COLO829 (cell line): ENCODE results near the gene APOB.

ENCODE experiments used
- DNase-seq: peaks from one replicate; pipeline ENCODE4 v3.0.0; 2012; ENCODE audit warnings: low spot score

Gene APOB

GRCh38 chr2:20972792-20973565, 70.9 kb downstream of the APOB start:
- DNase-seq, result no peak

DNA sequence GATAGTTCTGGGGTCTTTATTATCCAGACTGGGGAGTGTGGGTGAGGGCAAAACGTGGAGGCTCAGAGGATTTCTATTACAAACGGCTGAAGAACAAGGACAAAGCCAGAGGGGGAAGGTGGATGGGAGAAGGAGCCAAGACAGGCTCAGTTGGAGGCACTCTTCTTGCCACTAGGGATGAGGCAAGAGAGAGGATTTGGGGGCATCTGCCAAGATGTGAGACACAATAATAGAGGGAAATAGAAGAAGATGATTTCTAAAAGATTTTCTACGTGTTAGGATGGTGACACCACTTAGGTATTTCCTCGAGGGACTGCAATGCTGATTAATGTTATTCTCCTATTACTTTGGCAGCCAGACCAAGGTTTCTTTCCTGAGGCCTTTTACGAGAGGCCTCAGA, 71.8 kb downstream of the APOB start:
- DNase-seq, result no peak

- no peak for DNase-seq
These were observed 73.8 kb downstream of the APOB start for GRCh38 chr2:20970068-20970467.

DNA sequence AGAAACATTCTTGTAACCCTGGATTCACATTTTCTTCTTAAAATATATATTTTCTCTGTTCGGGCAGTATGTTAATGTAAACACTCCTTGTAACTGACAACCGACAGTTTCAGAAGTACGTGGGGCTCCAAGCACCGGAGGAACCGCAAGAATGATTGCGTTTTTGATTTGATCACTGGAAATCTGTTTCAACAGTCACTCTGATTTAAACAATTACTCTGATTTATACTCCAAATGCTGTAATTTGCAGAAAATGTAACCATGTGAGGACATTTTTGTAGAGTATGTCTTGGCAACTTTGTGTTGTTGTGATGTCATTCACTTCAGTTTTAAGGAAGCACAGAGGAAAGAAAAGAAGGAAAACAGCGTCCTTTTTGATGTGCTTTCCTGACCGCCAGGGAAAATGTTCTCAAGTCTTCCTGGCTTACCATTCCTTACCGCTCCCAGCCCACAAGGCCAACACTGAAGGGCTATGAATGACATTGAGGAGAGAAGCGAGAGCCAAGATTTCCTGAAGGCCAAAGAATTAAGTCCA, 77.7 kb downstream of the APOB start:
- DNase-seq, result no peak

DNA sequence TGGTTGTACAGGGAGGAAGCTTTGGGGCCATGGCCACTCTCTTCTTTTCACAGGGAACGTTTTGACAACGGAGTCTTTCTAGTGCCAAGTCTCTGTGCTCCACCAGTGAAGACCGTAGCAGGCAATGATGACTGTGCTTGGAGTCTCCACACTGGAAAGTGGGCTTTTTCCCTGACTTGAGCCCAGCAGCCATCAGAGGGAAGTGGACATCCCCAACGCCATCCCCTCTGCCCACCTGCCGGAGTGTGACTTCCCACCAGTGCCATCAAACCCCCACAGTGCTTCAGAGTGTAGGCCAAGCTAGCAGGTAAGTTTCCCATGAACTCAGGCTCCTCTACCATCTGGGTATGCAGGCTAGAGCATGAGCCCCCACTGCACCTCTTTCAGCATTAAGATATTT, 78.7 kb downstream of the APOB start:
- no peak for DNase-seq

DNA sequence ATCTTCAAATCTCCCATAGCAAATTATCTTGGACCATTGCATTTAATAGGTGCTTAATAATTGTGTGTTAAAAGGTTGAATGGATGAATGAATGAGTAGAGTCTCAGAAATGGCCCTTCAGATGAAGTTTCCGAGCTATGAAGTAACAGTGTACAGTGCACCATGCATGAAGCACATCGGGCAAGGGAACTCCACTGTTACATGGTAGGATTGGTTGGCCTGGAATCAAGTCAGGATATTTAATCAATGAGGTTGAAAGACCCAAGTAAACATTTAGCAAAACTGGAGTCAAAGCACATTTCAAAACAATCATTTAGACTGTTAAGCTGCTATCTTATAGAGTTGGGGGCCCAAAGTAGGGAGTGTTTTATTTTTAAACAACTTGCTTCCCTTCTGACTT, 80.0 kb downstream of the APOB start:
- no peak for DNase-seq

GRCh38 chr2:20962939-20963557, 80.8 kb downstream of the APOB start:
- peak; percentile 33 for DNase-seq

- DNase-seq, result no peak
These were observed 82.0 kb downstream of the APOB start for GRCh38 chr2:20961858-20962257.

DNA sequence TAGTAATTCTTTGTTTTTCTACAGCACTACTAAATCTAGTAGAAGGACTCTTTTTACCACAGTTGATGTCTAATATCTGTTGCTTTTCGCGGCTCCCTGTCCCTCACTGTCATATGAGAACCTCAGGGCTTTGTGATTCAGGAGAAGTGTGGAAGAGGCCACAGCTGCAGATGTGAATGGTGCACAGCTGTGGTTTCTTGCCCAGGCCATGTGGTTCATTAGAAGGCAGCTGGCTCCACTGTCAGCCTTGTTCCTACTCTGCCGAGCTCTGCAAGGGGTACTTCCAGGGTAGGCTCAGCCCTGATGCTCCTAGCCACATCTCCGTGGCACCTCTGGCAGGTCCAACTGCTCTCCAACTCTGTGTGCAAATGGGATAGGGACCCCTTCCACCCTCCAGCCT, 83.9 kb downstream of the APOB start:
- no peak for DNase-seq

DNA sequence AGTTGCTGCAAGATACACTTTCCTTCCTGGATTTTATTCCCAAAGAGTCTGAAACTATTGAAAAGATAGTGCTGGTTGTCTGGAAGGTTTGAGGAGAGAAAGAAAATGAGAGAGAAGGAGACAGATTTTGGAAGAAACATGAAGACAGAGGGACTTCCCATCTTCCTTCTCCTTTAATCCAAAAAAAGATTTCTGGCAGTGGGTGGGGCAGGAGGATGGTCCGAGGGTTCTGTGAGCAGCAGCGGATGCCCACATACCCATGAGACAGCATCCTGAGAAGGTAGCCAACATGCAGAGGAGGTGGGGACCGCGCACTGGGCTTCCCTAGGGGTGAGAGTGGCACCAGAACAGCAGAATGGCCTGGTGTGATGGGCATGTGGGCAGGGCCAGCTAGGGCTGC, 84.6 kb downstream of the APOB start:
- no peak for DNase-seq

DNA sequence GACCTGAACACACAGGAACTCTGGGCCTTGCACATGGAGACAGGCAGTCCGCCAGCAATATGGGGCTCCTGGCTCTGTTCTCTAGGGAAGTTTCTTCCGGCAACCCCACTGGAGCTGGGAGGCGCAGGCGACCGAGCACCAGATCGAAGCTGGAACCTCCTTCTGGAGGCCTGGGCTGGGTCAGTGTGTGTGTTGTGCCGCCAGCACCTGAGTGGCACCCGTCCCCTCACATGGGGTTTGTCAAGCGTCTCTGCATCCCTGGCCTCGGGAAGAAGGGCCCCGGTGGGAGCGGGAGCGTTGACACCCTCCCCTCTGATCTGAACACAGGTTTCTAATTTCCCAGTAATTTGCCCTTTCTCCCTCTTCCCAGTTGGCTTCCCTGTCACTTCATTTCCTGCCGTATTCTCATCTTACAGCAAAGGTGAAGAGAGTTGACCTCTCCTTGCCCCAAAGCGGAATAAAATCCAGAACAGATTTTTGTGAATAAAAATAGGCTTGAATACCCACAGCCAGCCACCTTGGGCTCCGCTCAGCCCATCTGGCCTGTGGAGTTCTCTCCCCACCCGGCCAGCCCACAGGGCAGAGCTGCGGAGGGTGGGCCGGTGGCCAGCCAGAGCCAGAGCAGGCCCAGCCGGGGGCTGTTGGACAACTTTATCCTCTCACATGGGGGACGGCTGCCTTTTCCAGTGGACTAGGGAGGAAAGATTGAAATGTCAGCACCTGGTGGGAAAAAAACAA, 85.9 kb downstream of the APOB start:
- no peak for DNase-seq

- no peak for DNase-seq
These were observed 88.4 kb downstream of the APOB start for GRCh38 chr2:20955277-20956026.

DNA sequence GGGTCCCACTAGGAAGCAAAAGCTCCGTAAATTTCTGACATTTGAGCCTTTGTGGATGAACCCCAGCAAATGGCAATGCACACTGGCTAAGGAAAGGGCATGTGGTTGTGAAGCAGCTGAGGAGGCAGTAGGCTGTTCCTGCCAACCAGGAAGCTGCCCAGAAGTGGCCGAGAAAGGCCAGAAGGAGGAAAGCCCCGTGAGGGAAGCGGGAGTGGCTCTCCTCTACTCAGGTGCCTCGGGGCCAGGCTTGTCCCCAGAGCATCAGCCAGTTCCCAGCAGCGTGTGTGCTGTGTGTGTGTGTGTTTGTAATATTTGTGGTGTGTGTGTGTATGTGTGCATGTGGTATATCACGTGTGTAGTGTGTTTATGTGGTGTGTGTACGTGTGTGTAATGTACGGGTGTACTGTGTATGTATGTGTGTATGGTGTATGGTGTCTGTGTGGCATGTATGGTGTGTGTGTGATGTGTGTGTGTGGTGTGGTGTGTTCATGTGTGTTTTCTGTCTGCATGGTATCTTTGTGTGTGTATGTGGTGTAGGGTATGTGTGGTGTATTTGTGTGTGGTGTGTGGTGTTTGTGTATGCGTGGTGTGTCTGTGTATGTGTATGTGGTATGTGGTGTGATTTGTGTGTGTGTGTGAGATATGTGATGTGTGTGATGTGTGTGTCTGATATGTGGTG, 90.6 kb downstream of the APOB start:
- DNase-seq, result no peak
